Measurements from ENCODE around the gene NPDC1.

GRCh38 chr9:137015976-137016375 is 30.0 kb downstream of the NPDC1 start:
- TF ChIP-seq GATA1 (IDR thresholded peaks at IDR 0.05; ENCODE audit: low read depth, low read length) (no peak), POLR2A (IDR thresholded peaks at IDR 0.05; ENCODE audit: low read length) (no peak)
